Brain microvascular endothelial cell (primary cell): ENCODE results near the gene SHMT2.
A peak's percentile ranks its signal among the peaks of the same experiment; 100 is the strongest.

Experiments used
- DNase-seq: peaks from one replicate; pipeline ENCODE4 v3.0.0-alpha.2; 2020
- H3K27ac ChIP-seq: fragments of 250-450 bp; sonication (Bioruptor Pico); 2 replicates; pipeline ENCODE4 v1.5.1; 2020; ENCODE audit warnings: mild to moderate bottlenecking, moderate library complexity
- H3K27me3 ChIP-seq: fragments of 250-450 bp; sonication (Bioruptor Pico); replicated peaks from 2 replicates; pipeline ENCODE4 v1.5.1; 2020; ENCODE audit warnings: mild to moderate bottlenecking
- H3K36me3 ChIP-seq: fragments of 250-450 bp; sonication (Bioruptor Pico); replicated peaks from 2 replicates; pipeline ENCODE4 v1.5.1; 2020; ENCODE audit warnings: mild to moderate bottlenecking
- H3K4me3 ChIP-seq: 2 replicates; pipeline ENCODE4 v1.5.1; 2011; ENCODE audit warnings: low read depth, mild to moderate bottlenecking, control low read depth, low read length, moderate library complexity
- in situ Hi-C: cut with HindIII; loops from 2 replicates; pipeline ENCODE4 v1.10.0; 2017; ENCODE audit warnings: low sequenced_read_pairs, low pct_ligation_motif_present
- TF ChIP-seq, protein P1 (sequence below): IDR thresholded peaks from 2 replicates; pipeline ENCODE4 v1.5.1; 2011; ENCODE audit warnings: low read depth, mild to moderate bottlenecking, moderate library complexity, low read length, control low read depth, inconsistent platforms; ENCODE audit errors: missing control alignments

Gene SHMT2

GRCh38 chr12:57261428-57261865 lies 31.9 kb downstream of the SHMT2 start:
- H3K4me3 ChIP-seq: no peak overlapping the region
- H3K27ac ChIP-seq: no peak overlapping the region
- TF ChIP-seq, protein P1, sequence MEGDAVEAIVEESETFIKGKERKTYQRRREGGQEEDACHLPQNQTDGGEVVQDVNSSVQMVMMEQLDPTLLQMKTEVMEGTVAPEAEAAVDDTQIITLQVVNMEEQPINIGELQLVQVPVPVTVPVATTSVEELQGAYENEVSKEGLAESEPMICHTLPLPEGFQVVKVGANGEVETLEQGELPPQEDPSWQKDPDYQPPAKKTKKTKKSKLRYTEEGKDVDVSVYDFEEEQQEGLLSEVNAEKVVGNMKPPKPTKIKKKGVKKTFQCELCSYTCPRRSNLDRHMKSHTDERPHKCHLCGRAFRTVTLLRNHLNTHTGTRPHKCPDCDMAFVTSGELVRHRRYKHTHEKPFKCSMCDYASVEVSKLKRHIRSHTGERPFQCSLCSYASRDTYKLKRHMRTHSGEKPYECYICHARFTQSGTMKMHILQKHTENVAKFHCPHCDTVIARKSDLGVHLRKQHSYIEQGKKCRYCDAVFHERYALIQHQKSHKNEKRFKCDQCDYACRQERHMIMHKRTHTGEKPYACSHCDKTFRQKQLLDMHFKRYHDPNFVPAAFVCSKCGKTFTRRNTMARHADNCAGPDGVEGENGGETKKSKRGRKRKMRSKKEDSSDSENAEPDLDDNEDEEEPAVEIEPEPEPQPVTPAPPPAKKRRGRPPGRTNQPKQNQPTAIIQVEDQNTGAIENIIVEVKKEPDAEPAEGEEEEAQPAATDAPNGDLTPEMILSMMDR: no peak
- in situ Hi-C loops: no loop called here
- H3K36me3 ChIP-seq: peaks cover 12% of the 10 kb centered on the region
- H3K27me3 ChIP-seq: no peaks in the 10 kb centered on the region
- DNase-seq: no peak

- in situ Hi-C loops: no loop called here
- Histone ChIP-seq H3K27me3 (no peaks in the 10 kb centered on the region), H3K27ac (no peak overlapping the region), H3K36me3 (peaks cover 16% of the 10 kb centered on the region), H3K4me3 (no peak overlapping the region)
- no peak for DNase-seq
- TF ChIP-seq, protein P1: no peak
These were observed 32.8 kb downstream of the SHMT2 start for GRCh38 chr12:57262126-57262822.

GRCh38 chr12:57263096-57263495 lies 33.6 kb downstream of the SHMT2 start:
- peaks cover 17% of the 10 kb centered on the region for H3K36me3 ChIP-seq
- H3K4me3 ChIP-seq: no peak overlapping the region
- H3K27ac ChIP-seq: no peak overlapping the region
- no peaks in the 10 kb centered on the region for H3K27me3 ChIP-seq
- TF ChIP-seq, protein P1: no peak
- DNase-seq: no peak
- in situ Hi-C loops: no loop called here

- TF ChIP-seq, protein P1: no peak
- Histone ChIP-seq H3K4me3 (no peak overlapping the region), H3K27me3 (no peaks in the 10 kb centered on the region), H3K36me3 (peaks cover 27% of the 10 kb centered on the region), H3K27ac (no peak overlapping the region)
- in situ Hi-C loops: no loop called here
- no peak for DNase-seq
These were observed 37.2 kb downstream of the SHMT2 start for GRCh38 chr12:57266681-57267080.

DNA sequence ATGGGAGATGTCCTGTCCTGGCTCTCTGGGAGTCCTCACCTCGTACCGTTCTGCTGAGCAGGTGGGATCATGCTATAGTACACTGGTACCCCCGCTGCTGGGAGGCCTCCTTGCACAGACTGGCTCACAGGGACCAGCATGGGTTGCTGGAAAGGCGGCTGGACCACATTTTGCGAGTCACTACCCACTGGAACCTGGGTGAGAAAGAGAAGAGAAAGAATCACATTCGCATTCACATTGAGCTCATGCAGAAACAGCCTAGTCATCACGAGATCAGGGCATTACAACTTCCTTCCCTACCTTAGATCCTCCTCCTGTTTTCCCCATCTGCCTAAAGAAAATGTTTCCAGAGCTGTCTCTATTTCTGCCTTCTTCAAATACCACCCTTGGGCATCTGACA lies 38.8 kb downstream of the SHMT2 start:
- no peak overlapping the region for H3K4me3 ChIP-seq
- TF ChIP-seq, protein P1: no peak
- in situ Hi-C loops: no loop called here
- peaks cover 27% of the 10 kb centered on the region for H3K36me3 ChIP-seq
- DNase-seq: no peak
- no peak overlapping the region for H3K27ac ChIP-seq
- H3K27me3 ChIP-seq: no peaks in the 10 kb centered on the region

- H3K4me3 ChIP-seq: no peak overlapping the region
- no peak overlapping the region for H3K27ac ChIP-seq
- peaks cover 27% of the 10 kb centered on the region for H3K36me3 ChIP-seq
- DNase-seq: no peak
- in situ Hi-C loops: no loop called here
- no peaks in the 10 kb centered on the region for H3K27me3 ChIP-seq
- TF ChIP-seq, protein P1: peak; percentile 21
These were observed 41.5 kb downstream of the SHMT2 start for GRCh38 chr12:57270966-57271470.
